Keratinocyte (primary cell): ENCODE results near the gene REN. TPM values are rescaled to one million over a fixed set of nuclear protein-coding genes. Genes with fewer than 3 reads are reported as not detected.

Source experiments
- DNase-seq: peaks from one replicate; pipeline ENCODE4 v3.0.0-alpha.2; 2011; ENCODE audit warnings: low read depth, missing footprints, low spot score
- FAIRE-seq: peaks from 2 replicates; lab custom pipeline; 2011; peaks lifted over from hg19 to GRCh38; lab: Jason Lieb, UNC
- H2AFZ ChIP-seq: 2 replicates; pipeline ENCODE4 v1.6.0; 2012; ENCODE audit warnings: low read length, control low read depth, inconsistent platforms; ENCODE audit not compliant: control insufficient read depth
- H3K27ac ChIP-seq: 2 replicates; pipeline ENCODE4 v1.5.1; 2011; ENCODE audit warnings: low read length; ENCODE audit not compliant: control insufficient read depth, insufficient read depth
- H3K27me3 ChIP-seq: 3 replicates; pipeline ENCODE4 v1.6.0; 2011; ENCODE audit warnings: low read length; ENCODE audit not compliant: control insufficient read depth, insufficient read depth; ENCODE audit errors: extremely low read depth
- H3K36me3 ChIP-seq, 2 experiments: 2 replicates in 1 of 2; 3 replicates in 1 of 2; pipeline ENCODE4 v1.5.1; 2011; ENCODE audit warnings: low read length in 2 of 2, mild to moderate bottlenecking in 1 of 2; ENCODE audit not compliant: control insufficient read depth in 2 of 2, insufficient read depth in 2 of 2; ENCODE audit errors: extremely low read depth in 1 of 2
- H3K4me1 ChIP-seq: 3 replicates; pipeline ENCODE4 v1.5.1; 2011; ENCODE audit warnings: low read length; ENCODE audit not compliant: control insufficient read depth, insufficient read depth; ENCODE audit errors: extremely low read depth
- H3K4me2 ChIP-seq: 3 replicates; pipeline ENCODE4 v1.6.0; 2011; ENCODE audit warnings: low read depth, low read length; ENCODE audit not compliant: control insufficient read depth, insufficient read depth; ENCODE audit errors: extremely low read depth
- H3K4me3 ChIP-seq, 3 experiments: fragments of 200-600 bp in 1 of 3; sonication (generic) in 1 of 3; 2 replicates in 2 of 3; 3 replicates in 1 of 3; pipeline ENCODE4 v1.5.1; 2011 to 2016; ENCODE audit warnings: low read length in 3 of 3, mild to moderate bottlenecking in 3 of 3, control low read depth in 2 of 3, inconsistent platforms in 1 of 3, low read depth in 1 of 3, mixed read lengths in 1 of 3, mixed run types in 1 of 3, moderate library complexity in 1 of 3; ENCODE audit not compliant: control insufficient read depth in 2 of 3, insufficient read depth in 2 of 3; ENCODE audit errors: extremely low read depth in 1 of 3
- H3K79me2 ChIP-seq: 2 replicates; pipeline ENCODE4 v1.6.0; 2012; ENCODE audit warnings: low read length; ENCODE audit not compliant: control insufficient read depth, insufficient read depth
- H3K9ac ChIP-seq: 3 replicates; pipeline ENCODE4 v1.6.0; 2011; ENCODE audit warnings: low read length; ENCODE audit not compliant: control insufficient read depth, insufficient read depth; ENCODE audit errors: extremely low read depth
- H3K9me1 ChIP-seq: 3 replicates; pipeline ENCODE4 v1.6.0; 2011; ENCODE audit warnings: low read length; ENCODE audit not compliant: control insufficient read depth, insufficient read depth; ENCODE audit errors: extremely low read depth
- H3K9me3 ChIP-seq: 2 replicates; pipeline ENCODE4 v1.5.1; 2012; ENCODE audit warnings: low read depth, low read length; ENCODE audit not compliant: control insufficient read depth
- H4K20me1 ChIP-seq: 3 replicates; pipeline ENCODE4 v1.6.0; 2011; ENCODE audit warnings: low read length; ENCODE audit not compliant: control insufficient read depth, insufficient read depth; ENCODE audit errors: extremely low read depth
- EZH2 ChIP-seq: IDR thresholded peaks from one replicate; pipeline ENCODE4 v1.6.1; 2012; ENCODE audit warnings: inconsistent platforms, mild to moderate bottlenecking, low read length, moderate library complexity
- dilution Hi-C: fragments of 300-500 bp; cut with MboI; formaldehyde crosslinking; loops from one replicate; pipeline ENCODE4 v1.7.0; 2020; ENCODE audit warnings: low sequenced_read_pairs; ENCODE audit not compliant: extremely low pct_ligation_motif_present
- polyA plus RNA-seq, 5 experiments: library from polyadenylated mRNA; depleted of rRNA in 3 of 5; stranded (reverse) in 3 of 5; stranded (forward) in 1 of 5; unstranded in 1 of 5; fragments of >200 nt; gene quantifications; 1 replicate in 1 of 5; 2 replicates in 3 of 5; 3 replicates in 1 of 5; pipeline versions ENCODE4 v1.2.1 to v1.2.3, GENCODE V29; 2011 to 2012; ENCODE audit warnings: missing spikeins in 2 of 5, low read depth in 1 of 5, low replicate concordance in 1 of 5
- TF ChIP-seq, protein P1 (sequence below), 3 experiments: IDR thresholded peaks in 1 of 3; conservative IDR thresholded peaks in 1 of 3; optimal IDR thresholded peaks in 1 of 3; 2 replicates in 2 of 3; 3 replicates in 1 of 3; pipeline versions ENCODE3 to v1.5.1; 2011; ENCODE audit warnings: low read length in 3 of 3, mild to moderate bottlenecking in 3 of 3, moderate library complexity in 2 of 3, control low read depth in 1 of 3, inconsistent platforms in 1 of 3; ENCODE audit not compliant: insufficient read depth in 2 of 3; ENCODE audit errors: extremely low read depth in 1 of 3

Gene REN
- polyA plus RNA-seq, 1 donor (not counting 4 experiments of a cell fraction or from before 2014, with no cell fraction given) = not detected

DNA sequence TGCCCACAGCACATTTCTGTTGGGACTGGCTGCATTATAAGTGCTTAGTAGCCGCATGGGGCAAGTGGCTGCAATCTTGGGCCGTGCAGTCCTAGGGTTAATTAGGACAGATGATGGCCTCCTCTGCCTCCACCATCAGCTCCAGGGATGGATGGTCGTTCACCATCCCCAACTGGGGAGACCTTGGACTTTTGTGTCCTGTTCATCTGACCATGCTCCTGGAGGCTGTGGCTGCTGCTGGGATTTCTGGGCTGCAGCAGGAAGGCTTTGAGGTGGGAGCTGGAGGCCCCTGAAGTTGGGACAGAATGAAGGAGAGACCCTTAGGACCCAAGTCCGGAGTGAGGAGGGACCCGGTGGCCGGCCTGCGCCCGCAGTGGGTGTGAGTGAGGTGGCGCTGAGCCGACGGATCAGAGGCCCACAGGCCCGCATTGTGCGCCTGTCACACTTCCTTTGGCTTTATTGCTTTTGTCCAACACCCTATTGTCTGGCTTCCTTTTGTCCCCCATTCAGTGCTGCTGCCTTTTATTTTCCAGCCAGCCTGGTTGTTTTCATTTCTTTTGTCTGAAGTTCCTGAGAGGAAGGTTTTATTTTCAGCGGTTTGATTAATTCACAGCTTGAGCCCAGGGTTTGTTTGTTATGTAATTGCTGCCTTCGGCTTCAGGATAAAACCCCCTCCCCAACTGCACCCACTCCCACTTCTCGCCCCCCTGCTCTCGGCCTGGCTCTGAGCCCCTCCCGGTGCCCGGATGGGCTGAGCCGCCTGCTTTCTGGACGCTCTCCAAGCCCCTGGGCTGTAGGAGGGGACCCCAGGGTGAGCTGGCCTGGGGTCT is 57.6 kb downstream of the REN start:
- Histone ChIP-seq H3K4me3 (no peak overlapping the region), H3K27me3 (no peaks in the 10 kb centered on the region), H3K9ac (no peak overlapping the region), H3K4me2 (no peak overlapping the region), H3K9me1 (no peaks in the 10 kb centered on the region), H3K27ac (no peak overlapping the region), H3K4me1 (peaks cover 16% of the 10 kb centered on the region), H3K9me3 (no peaks in the 10 kb centered on the region), H2AFZ (no peak overlapping the region), H4K20me1 (no peaks in the 10 kb centered on the region), H3K36me3 (no peaks in the 10 kb centered on the region), H3K79me2 (peaks cover 7% of the 10 kb centered on the region)
- dilution Hi-C loops = no loop called here
- FAIRE-seq (no peak), DNase-seq (no peak)
- no peak for TF ChIP-seq EZH2
- TF ChIP-seq, protein P1, sequence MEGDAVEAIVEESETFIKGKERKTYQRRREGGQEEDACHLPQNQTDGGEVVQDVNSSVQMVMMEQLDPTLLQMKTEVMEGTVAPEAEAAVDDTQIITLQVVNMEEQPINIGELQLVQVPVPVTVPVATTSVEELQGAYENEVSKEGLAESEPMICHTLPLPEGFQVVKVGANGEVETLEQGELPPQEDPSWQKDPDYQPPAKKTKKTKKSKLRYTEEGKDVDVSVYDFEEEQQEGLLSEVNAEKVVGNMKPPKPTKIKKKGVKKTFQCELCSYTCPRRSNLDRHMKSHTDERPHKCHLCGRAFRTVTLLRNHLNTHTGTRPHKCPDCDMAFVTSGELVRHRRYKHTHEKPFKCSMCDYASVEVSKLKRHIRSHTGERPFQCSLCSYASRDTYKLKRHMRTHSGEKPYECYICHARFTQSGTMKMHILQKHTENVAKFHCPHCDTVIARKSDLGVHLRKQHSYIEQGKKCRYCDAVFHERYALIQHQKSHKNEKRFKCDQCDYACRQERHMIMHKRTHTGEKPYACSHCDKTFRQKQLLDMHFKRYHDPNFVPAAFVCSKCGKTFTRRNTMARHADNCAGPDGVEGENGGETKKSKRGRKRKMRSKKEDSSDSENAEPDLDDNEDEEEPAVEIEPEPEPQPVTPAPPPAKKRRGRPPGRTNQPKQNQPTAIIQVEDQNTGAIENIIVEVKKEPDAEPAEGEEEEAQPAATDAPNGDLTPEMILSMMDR (optimal IDR thresholded peaks at IDR 0.05 in 1 of 3, IDR thresholded peaks at IDR 0.05 in 1 of 3, conservative IDR thresholded peaks at IDR 0.05 in 1 of 3; ENCODE audit: extremely low read depth in 1 of 3, insufficient read depth in 2 of 3, low read length in 3 of 3) = no peak

DNA sequence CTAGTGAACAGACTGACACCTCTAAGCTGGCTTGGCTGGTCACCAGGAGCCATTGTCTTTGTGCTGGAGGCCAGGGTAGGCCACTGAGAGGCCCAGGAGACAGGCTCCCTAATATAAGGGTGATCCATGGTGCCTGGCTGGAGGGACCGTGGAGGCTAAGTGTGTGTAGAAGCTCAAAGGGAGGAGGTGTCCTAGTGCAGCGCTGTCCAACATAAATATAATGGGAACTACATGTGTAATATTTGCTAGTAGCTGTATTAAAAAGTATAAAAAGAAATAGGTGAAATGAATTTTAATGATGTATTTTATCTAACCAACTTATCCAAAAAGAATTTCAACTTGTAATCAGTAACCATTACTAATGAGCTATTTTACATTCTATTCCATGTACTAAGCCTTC is 58.2 kb downstream of the REN start:
- H3K36me3 ChIP-seq = no peaks in the 10 kb centered on the region
- DNase-seq (no peak), FAIRE-seq (no peak)
- H3K9me3 ChIP-seq = no peaks in the 10 kb centered on the region
- H3K9me1 ChIP-seq = no peaks in the 10 kb centered on the region
- TF ChIP-seq EZH2 = no peak
- TF ChIP-seq, protein P1 (optimal IDR thresholded peaks at IDR 0.05 in 1 of 3, IDR thresholded peaks at IDR 0.05 in 1 of 3, conservative IDR thresholded peaks at IDR 0.05 in 1 of 3; ENCODE audit: extremely low read depth in 1 of 3, insufficient read depth in 2 of 3, low read length in 3 of 3) = no peak
- no peak overlapping the region for H3K27ac ChIP-seq
- dilution Hi-C loops = no loop called here
- H2AFZ ChIP-seq = no peak overlapping the region
- H4K20me1 ChIP-seq = no peaks in the 10 kb centered on the region
- H3K79me2 ChIP-seq = peaks cover 7% of the 10 kb centered on the region
- H3K27me3 ChIP-seq = no peaks in the 10 kb centered on the region
- no peak overlapping the region for H3K4me3 ChIP-seq
- peaks cover 22% of the 10 kb centered on the region for H3K4me1 ChIP-seq
- no peak overlapping the region for H3K9ac ChIP-seq
- H3K4me2 ChIP-seq = no peak overlapping the region
